Astrocyte (in vitro differentiated cells and primary cell): ENCODE measurements around the gene PPTC7. TPM values are rescaled to one million over a fixed set of nuclear protein-coding genes. Genes with fewer than 3 reads are reported as not detected.

ENCODE experiments used
- DNase-seq: peaks from one replicate; pipeline ENCODE4 v3.0.0-alpha.2; 2010; ENCODE audit warnings: low read depth
- FAIRE-seq: peaks from 2 replicates; lab custom pipeline; 2011; peaks lifted over from hg19 to GRCh38; lab: Jason Lieb, UNC
- H2AFZ ChIP-seq: 2 replicates; pipeline ENCODE4 v1.6.0; 2012; ENCODE audit warnings: low read depth, low read length, inconsistent platforms
- H3K27ac ChIP-seq: 2 replicates; pipeline ENCODE4 v1.5.1; 2011; ENCODE audit warnings: low read depth, low read length, inconsistent platforms
- H3K27me3 ChIP-seq: 2 replicates; pipeline ENCODE4 v1.6.0; 2011; ENCODE audit warnings: low read length, inconsistent platforms; ENCODE audit not compliant: insufficient read depth
- H3K36me3 ChIP-seq: 2 replicates; pipeline ENCODE4 v1.5.1; 2011; ENCODE audit warnings: low read length, inconsistent platforms; ENCODE audit not compliant: insufficient read depth
- H3K4me1 ChIP-seq: 2 replicates; pipeline ENCODE4 v1.5.1; 2011; ENCODE audit warnings: low read length, inconsistent platforms; ENCODE audit not compliant: insufficient read depth
- H3K4me2 ChIP-seq: 2 replicates; pipeline ENCODE4 v1.6.0; 2012; ENCODE audit warnings: low read length, inconsistent platforms
- H3K4me3 ChIP-seq: 2 replicates; pipeline ENCODE4 v1.5.1; 2011; ENCODE audit warnings: low read depth, mild to moderate bottlenecking, low read length, inconsistent platforms; ENCODE audit not compliant: insufficient read depth
- H3K79me2 ChIP-seq: 2 replicates; pipeline ENCODE4 v1.6.0; 2012; ENCODE audit warnings: mild to moderate bottlenecking, low read length, inconsistent platforms; ENCODE audit not compliant: insufficient read depth
- H3K9ac ChIP-seq: 2 replicates; pipeline ENCODE4 v1.6.0; 2012; ENCODE audit warnings: mild to moderate bottlenecking, low read length, inconsistent platforms
- H3K9me3 ChIP-seq: 2 replicates; pipeline ENCODE4 v1.5.1; 2012; ENCODE audit warnings: low read depth, mild to moderate bottlenecking, low read length, inconsistent platforms; ENCODE audit not compliant: insufficient read depth
- H4K20me1 ChIP-seq: 2 replicates; pipeline ENCODE4 v1.6.0; 2012; ENCODE audit warnings: low read length, inconsistent platforms; ENCODE audit not compliant: insufficient read depth
- H3K27ac Mint-ChIP-seq: one replicate; pipeline ENCODE4 v1.8.0; 2021; ENCODE audit warnings: mild to moderate bottlenecking, mixed read lengths; ENCODE audit not compliant: unreplicated experiment
- H3K27me3 Mint-ChIP-seq: one replicate; pipeline ENCODE4 v1.8.0; 2021; ENCODE audit warnings: low read depth, mixed read lengths; ENCODE audit not compliant: unreplicated experiment
- H3K36me3 Mint-ChIP-seq: one replicate; pipeline ENCODE4 v1.8.0; 2021; ENCODE audit warnings: low read depth, mixed read lengths; ENCODE audit not compliant: unreplicated experiment
- H3K4me1 Mint-ChIP-seq: one replicate; pipeline ENCODE4 v1.8.0; 2021; ENCODE audit warnings: low read depth, mixed read lengths; ENCODE audit not compliant: unreplicated experiment
- H3K4me3 Mint-ChIP-seq: one replicate; pipeline ENCODE4 v1.8.0; 2021; ENCODE audit warnings: mild to moderate bottlenecking, moderate library complexity, mixed read lengths; ENCODE audit not compliant: unreplicated experiment
- H3K9me3 Mint-ChIP-seq: one replicate; pipeline ENCODE4 v1.8.0; 2021; ENCODE audit warnings: mild to moderate bottlenecking, mixed read lengths; ENCODE audit not compliant: unreplicated experiment
- EZH2 ChIP-seq: IDR thresholded peaks from 2 replicates; pipeline ENCODE4 v1.6.1; 2012; ENCODE audit warnings: mild to moderate bottlenecking, low read length, inconsistent platforms; ENCODE audit not compliant: insufficient read depth
- total RNA-seq: library from RNA; stranded (reverse); gene quantifications from 2 replicates; pipeline ENCODE4 v1.2.1, GENCODE V29; 2021
- TF ChIP-seq, protein P1 (sequence below): IDR thresholded peaks from 2 replicates; pipeline ENCODE4 v1.5.1; 2011; ENCODE audit warnings: low read depth, mild to moderate bottlenecking, inconsistent platforms, low read length, moderate library complexity; ENCODE audit not compliant: insufficient read depth

Gene PPTC7
- total RNA-seq, 1 donor from 2014 or later = 16.6 TPM

DNA sequence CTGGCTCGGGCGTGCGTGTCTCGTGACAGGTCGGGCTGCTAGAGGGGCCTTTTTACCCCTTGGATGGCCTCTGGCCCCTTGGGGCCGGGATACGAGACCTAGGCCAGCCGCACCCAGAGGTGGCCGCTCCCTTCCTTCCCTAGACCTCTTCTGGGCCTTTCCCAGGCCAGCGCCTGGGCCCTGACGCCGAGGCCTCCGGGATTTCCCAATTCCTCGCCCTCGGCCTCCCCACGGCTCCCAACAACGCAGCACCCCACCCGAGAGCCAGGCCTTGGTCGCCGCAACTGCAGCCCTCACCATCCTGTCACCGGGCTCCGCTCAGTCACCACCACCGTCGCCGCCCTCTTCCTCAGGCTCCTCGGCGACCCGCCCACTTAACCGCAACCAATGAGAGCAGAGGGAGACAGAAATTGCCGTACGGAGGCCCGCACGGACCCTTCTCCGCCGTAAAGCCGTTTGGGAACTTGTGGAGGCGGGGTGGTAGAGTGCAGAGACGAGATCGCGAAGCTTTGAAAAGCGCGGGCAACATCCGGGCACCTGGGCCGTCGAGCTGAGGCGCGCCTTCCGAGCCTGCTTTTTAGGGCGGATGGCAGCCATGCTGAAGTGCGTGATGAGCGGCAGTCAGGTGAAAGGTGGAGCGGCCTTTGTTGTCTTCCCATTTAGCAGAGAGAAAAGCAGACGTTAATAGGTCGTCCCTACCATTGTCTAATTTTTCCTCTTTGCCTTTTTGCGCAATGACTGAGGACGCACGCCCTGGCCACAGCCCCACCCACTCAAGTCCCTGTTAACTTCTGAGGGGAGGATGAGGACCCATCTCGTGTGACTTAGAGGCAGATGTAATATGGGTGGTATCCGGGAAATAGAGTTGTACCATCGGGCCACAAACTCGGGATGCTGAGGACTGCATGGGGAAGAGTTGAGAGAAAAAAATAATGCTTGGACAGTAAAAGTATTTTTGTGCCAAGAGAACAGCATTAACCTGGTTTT, 81.1 kb downstream of the PPTC7 start, which contains the start of the genes RAD9B and VPS29:
Gene RAD9B (plus strand): TSS at position 580 of the 987 bp plus-strand sequence. CDS start 7 bp downstream, at position 587.
Gene VPS29 (minus strand): TSS at position 360 of the 987 bp plus-strand sequence. CDS start 60 bp downstream, at position 300.
- Mint-ChIP-seq H3K27ac (peak within 1 kb of the TSS; percentile 95), H3K27me3 (no peaks in the 10 kb centered on the region), H3K36me3 (peaks cover 1% of the 10 kb centered on the region), H3K4me1 (peaks cover 11% of the 10 kb centered on the region), H3K4me3 (peak within 1 kb of the TSS; percentile 99), H3K9me3 (no peaks in the 10 kb centered on the region)
- no peaks in the 10 kb centered on the region for H3K27me3 ChIP-seq
- H3K36me3 ChIP-seq = peaks cover 3% of the 10 kb centered on the region
- H3K27ac ChIP-seq = peak within 1 kb of the TSS; percentile 83
- H3K9ac ChIP-seq = peak within 1 kb of the TSS; percentile 95
- FAIRE-seq (no peak), DNase-seq (peak; percentile 97)
- H3K9me3 ChIP-seq = no peaks in the 10 kb centered on the region
- H4K20me1 ChIP-seq = peaks cover 3% of the 10 kb centered on the region
- H3K4me1 ChIP-seq = peaks cover 8% of the 10 kb centered on the region
- peak within 1 kb of the TSS; percentile 90 for H2AFZ ChIP-seq
- peak within 1 kb of the TSS; percentile 90 for H3K4me2 ChIP-seq
- H3K4me3 ChIP-seq = peak within 1 kb of the TSS; percentile 93
- H3K79me2 ChIP-seq = peaks cover 46% of the 10 kb centered on the region
- no peak for TF ChIP-seq EZH2

DNA sequence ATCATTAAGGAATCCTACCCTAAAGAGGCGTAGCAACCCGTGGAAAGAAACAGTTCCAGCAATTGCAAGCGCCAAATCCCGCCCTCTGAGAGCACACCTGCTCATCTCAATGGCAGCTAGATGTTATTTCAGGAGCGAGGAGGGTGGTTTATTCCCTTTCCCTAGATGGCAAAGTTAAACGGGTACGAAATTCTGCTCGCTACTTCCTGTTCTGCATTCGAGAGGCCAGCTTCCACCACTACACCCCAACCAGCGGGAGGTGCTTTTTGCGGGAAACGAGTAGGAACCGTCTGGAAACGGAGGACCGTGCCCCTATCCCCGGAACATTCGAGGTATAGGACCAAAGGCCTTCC, 81.7 kb downstream of the PPTC7 start:
- Histone ChIP-seq H3K4me2 (peak overlapping the region; percentile 90), H3K9ac (peak overlapping the region; percentile 95), H3K79me2 (peaks cover 51% of the 10 kb centered on the region), H3K27me3 (no peaks in the 10 kb centered on the region), H3K9me3 (no peaks in the 10 kb centered on the region), H3K27ac (peak overlapping the region; percentile 83), H3K4me3 (peak overlapping the region; percentile 93), H2AFZ (peak overlapping the region; percentile 90), H3K4me1 (peaks cover 8% of the 10 kb centered on the region), H3K36me3 (peaks cover 6% of the 10 kb centered on the region), H4K20me1 (peaks cover 3% of the 10 kb centered on the region)
- Mint-ChIP-seq H3K9me3 (no peaks in the 10 kb centered on the region), H3K4me3 (peak overlapping the region; percentile 99), H3K36me3 (peaks cover 1% of the 10 kb centered on the region), H3K4me1 (peaks cover 11% of the 10 kb centered on the region), H3K27ac (peak overlapping the region; percentile 90), H3K27me3 (no peaks in the 10 kb centered on the region)
- TF ChIP-seq, protein P1, sequence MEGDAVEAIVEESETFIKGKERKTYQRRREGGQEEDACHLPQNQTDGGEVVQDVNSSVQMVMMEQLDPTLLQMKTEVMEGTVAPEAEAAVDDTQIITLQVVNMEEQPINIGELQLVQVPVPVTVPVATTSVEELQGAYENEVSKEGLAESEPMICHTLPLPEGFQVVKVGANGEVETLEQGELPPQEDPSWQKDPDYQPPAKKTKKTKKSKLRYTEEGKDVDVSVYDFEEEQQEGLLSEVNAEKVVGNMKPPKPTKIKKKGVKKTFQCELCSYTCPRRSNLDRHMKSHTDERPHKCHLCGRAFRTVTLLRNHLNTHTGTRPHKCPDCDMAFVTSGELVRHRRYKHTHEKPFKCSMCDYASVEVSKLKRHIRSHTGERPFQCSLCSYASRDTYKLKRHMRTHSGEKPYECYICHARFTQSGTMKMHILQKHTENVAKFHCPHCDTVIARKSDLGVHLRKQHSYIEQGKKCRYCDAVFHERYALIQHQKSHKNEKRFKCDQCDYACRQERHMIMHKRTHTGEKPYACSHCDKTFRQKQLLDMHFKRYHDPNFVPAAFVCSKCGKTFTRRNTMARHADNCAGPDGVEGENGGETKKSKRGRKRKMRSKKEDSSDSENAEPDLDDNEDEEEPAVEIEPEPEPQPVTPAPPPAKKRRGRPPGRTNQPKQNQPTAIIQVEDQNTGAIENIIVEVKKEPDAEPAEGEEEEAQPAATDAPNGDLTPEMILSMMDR = no peak
- no peak for TF ChIP-seq EZH2
- FAIRE-seq = no peak
- peak; percentile 62 for DNase-seq

DNA sequence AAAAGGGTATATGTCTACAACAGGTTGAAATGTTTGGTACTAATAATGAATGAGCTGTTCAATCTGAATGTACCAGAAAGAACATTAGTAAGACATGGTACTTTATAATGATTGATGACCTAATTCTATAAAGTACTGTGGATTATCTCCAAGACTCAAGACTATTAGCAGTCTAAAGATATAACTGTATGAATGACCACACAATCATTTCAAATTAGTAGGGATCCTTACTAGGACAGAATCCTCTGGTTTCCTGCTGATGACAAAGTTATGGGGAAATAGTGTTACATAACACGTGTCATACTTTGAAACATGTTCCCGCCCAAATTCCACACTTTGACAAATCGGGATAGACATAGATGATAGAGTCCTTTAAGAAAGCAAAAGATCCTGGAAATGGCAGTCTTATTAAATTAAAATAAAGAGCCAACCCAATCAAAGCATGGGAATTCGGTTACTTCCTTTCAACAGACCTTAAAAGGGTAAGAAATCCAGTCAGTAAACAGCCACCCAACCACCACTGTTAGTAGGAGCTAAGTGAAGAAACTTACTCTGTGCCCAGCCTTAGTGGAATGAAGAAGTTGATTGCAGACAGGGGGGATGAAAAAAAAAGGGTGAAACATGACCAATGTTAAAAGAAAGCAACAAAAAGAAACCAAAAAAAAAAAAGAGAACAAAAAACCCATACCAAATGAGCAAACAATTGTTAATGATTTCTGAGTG, 84.0 kb downstream of the PPTC7 start:
- Histone ChIP-seq H3K4me1 (peaks cover 8% of the 10 kb centered on the region), H2AFZ (no peak overlapping the region), H3K9me3 (no peaks in the 10 kb centered on the region), H3K27ac (no peak overlapping the region), H3K79me2 (peaks cover 58% of the 10 kb centered on the region), H4K20me1 (peaks cover 8% of the 10 kb centered on the region), H3K9ac (no peak overlapping the region), H3K4me2 (no peak overlapping the region), H3K4me3 (no peak overlapping the region), H3K27me3 (no peaks in the 10 kb centered on the region), H3K36me3 (peaks cover 17% of the 10 kb centered on the region)
- peak overlapping the region; percentile 69 for H3K4me3 Mint-ChIP-seq
- TF ChIP-seq, protein P1 = no peak
- no peak for TF ChIP-seq EZH2
- DNase-seq (peak; percentile 37), FAIRE-seq (no peak)
- peak overlapping the region; percentile 84 for H3K27ac Mint-ChIP-seq
- peaks cover 1% of the 10 kb centered on the region for H3K36me3 Mint-ChIP-seq
- no peaks in the 10 kb centered on the region for H3K9me3 Mint-ChIP-seq
- peaks cover 11% of the 10 kb centered on the region for H3K4me1 Mint-ChIP-seq
- no peaks in the 10 kb centered on the region for H3K27me3 Mint-ChIP-seq
